Activated naive CD4-positive, alpha-beta T cell (primary cell): Measurements from ENCODE around the gene ERCC6L.

Experiments used
- DNase-seq, 4 experiments: peaks; one replicate each; lab custom pipeline; 2025; lab: John Stamatoyannopoulos, UW

The ERCC6L gene

GRCh38 chrX:72238721-72239475, at the start of gene ERCC6L:
Gene ERCC6L (minus strand): TSS chrX:72239027. CDS start chrX:72238911, 116 bp downstream.
- peak; percentile 35 to 76 (median 52) for DNase-seq

DNA sequence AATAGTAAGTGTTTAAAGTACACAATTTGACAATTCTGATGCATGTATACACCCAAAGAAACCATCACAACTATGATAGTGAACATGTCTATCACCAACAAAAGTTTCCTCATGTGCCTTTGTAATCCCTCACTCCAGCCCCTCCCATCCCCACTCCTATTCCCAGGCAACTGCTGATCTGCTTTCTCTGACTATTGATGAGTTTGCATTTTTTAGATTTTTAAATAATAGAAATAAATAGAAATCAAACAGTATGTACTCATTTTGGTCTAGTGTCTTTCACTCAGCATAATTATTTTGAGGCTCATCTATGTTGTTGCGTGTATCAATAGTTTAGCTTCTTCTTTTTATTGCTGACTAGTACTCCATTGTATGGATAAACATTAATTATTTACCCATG, 43.5 kb upstream of the ERCC6L start:
- no peak for DNase-seq

DNA sequence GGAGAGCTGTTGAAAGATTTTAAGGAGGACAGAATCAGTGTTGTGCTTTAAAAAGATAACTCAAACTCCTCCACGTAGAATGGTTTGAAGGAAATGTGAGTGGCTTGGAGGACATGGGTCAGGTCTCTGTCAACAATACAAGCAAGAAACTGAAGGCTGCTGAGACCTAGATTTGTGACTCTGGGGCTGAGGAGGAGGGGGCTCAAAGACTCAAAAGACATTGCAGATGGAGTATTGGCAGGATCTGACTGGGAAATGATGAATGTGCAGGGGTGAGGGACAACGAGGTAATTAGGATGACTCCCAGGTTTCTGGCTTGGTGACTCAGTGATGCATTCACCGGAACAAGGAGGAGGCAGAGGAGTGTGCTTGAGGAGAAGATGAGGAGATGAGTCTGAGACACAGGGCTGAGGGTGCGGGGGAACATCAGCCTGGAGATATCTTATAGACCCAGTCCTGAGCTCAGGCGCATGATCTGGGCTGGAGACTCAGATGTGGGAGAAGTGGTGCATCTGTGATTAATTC, 41.6 kb upstream of the ERCC6L start:
- no peak for DNase-seq

DNA sequence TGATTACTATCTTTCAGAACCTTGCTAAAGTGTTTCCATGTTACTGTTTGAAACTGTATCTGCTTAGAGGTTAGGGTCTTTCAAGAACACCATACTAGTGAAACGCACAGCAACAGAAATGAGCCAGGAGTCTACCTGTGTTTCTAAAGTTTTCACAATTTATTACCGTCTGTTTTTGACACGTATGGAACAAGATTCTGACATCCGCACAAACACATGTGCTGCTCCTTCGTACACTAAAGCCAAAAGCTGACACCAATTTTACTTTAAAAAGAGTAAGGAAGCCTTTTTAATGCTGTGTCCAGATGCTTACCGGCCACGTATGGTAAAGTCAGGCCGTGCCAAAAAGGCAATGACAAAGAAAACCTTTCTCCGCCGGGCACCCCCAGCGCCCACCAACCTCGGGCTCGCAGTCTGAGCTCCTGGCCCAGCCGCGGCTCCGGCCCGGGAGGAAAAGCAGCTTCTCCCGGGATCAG, 37.7 kb upstream of the ERCC6L start:
- DNase-seq: no peak

DNA sequence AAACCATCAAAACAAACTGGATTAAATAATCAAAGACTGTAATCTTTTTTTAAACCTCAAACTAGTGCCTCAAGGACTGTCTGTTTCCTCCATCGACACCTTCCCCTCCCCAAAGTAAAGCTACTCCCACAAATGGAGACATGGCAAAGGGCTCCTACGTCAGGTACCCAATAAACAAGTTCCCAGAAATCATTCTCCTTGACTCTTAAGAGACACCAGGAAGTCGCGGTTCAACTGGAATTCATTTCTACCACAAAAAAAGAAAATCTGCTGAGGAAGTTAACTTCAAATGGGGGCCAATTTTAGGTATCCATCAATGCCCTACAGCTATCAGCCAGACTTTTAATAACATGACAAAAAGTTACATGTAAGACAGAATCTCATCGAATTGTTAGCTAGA, 35.7 kb upstream of the ERCC6L start:
- no peak for DNase-seq

- DNase-seq: no peak
Measured at GRCh38 chrX:72273718-72274117, 34.9 kb upstream of the ERCC6L start.

DNA sequence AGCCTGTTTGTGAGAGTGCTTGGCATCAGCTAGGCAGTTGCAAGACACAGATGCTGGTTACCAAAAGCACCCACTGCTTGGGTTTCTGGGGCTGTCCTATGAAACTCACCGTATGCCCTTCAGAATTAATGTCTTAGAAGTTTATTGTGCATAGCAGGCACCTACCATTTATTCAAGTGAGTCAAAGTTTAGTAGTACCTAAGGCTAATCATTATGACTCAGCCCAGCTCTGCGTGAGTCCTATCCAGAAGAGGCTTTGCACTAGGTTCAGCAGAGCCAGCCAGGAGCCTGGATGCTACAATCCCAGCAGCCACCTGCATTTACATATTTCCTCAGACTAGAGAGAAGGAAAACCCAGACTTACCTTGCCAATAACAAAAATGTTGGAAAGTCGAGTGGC, 34.0 kb upstream of the ERCC6L start:
- no peak for DNase-seq

DNA sequence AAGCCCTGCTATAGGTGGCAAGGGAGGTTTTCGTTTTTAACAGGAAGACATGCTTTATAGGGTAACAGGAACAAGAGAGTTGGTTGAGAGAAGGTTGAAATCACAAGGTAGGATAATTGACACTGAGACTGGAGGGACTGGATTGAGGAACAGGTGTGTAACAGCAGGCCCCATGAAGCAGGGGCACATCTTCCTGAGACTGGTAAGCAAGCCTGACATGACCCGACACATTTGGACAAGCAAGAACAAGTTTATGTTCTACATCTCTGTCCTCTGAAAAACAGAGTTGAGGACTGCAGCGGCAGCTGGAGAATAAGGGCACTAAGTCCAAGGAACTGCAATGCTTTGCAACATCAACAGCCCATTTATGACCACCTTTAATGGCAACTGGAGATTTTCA, 33.0 kb upstream of the ERCC6L start:
- DNase-seq: no peak

GRCh38 chrX:72271091-72271788, 32.4 kb upstream of the ERCC6L start:
- DNase-seq: no peak

GRCh38 chrX:72270316-72270866, 31.6 kb upstream of the ERCC6L start:
- no peak for DNase-seq

DNA sequence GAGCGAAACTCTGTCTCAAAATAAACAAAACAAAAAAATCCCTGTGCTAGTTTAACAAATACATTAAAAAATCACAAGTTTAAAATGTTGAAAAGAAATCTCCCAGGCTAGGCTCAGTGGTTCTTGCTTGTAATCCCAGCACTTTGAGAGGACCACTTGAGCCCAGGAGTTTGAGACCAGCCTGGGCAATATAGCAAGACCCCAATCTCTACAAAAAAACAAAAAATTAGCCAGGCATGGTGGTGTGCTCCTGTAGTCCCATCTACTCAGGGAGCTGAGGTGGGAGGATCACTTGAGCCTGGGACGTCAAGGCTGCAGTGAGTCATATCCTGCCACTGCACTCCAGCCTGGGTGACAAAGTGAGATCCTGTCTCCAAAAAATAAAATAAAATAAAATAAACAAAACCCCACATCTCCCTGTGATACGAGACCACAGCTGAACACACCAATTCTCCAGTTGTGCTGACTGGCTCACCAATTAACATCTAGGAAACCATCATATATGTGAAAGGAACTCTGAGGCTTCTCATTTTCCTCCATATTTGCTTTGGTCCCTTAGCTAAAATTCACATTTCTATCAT, 30.9 kb upstream of the ERCC6L start:
- DNase-seq: no peak

- no peak for DNase-seq
Measured at GRCh38 chrX:72268597-72269365, 30.0 kb upstream of the ERCC6L start.

- DNase-seq: no peak
Measured at GRCh38 chrX:72265263-72265662, 26.4 kb upstream of the ERCC6L start.

DNA sequence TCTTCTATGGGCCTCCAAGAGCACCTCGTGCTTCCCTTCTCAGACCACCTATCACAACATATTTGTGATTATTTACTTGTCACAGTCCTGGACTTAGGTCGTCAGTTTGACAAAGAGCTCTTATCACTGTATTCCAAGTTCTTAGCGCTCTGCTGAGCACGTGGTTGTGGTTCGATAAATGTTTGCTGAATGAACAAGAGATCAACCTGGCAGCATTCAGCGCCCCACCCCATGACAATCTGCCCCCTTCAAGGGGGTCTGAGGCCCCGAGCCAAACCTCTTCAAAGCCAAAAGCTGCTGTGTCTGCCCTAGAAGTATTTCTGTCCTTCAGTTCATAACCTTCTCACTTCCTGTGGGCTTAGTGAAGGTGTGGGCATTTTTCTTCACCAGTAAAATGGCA, 23.2 kb upstream of the ERCC6L start:
- DNase-seq: no peak

DNA sequence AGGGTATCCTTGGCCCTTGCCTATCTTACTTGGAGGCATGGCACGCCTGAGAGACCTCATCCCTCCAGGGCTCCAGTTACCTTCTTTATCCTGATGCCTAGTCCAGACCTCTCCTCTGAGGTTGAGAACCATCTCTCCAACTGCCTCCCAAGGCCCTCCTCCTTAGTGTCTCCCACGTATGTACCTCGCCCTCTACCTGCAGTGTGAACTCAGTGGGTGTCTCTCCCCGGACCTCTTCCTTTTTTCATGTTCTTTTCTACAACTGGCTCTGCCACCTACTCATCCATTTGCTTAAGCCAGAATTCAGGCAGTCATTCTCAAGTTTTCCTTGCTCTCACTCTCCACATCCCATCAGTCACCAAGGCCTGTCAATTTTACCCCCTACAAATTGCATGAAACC, 21.6 kb upstream of the ERCC6L start:
- DNase-seq: no peak

- no peak for DNase-seq
Measured at GRCh38 chrX:72258174-72258573, 19.3 kb upstream of the ERCC6L start.

DNA sequence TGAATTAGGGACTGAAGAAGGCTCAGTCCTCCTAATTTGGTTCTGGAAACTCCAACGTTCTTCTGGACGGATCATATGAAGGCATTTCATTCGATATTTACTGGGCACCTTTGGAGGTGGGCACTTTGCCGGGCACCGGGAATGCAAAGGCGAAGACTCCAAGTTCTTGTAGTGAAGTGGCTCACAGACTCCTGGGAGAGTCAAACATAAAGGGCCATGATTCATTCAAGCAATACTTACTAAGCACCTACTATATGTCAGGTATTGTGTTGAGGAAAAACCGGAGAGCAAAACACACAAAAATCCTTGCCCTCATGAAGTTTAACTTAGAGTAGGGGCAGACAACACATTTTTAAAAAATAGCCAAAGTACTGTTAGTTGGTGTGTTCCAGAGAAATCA, 17.0 kb upstream of the ERCC6L start:
- no peak for DNase-seq

- DNase-seq: no peak
Measured at GRCh38 chrX:72255445-72255844, 16.6 kb upstream of the ERCC6L start.

GRCh38 chrX:72254816-72255215, 16.0 kb upstream of the ERCC6L start:
- DNase-seq: no peak

DNA sequence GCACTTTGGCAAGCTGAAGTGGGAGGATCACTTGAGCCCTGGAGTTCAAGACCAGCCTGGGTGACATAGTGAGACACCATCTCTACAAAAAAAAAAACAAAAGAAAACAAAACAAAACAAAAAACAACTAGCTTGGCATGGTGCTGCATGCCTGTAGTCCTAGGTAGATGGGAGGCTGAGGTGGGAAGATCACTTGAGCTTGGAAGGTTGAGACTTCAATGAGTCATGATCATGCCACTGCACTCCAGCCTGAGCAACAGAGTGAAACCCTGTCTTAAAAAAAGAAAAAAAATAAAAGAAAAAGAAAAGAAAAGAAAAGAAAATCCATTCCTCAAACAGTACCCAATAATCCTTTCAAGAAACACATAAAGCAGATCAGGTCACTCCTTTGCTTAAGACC, 14.9 kb upstream of the ERCC6L start:
- DNase-seq: no peak

DNA sequence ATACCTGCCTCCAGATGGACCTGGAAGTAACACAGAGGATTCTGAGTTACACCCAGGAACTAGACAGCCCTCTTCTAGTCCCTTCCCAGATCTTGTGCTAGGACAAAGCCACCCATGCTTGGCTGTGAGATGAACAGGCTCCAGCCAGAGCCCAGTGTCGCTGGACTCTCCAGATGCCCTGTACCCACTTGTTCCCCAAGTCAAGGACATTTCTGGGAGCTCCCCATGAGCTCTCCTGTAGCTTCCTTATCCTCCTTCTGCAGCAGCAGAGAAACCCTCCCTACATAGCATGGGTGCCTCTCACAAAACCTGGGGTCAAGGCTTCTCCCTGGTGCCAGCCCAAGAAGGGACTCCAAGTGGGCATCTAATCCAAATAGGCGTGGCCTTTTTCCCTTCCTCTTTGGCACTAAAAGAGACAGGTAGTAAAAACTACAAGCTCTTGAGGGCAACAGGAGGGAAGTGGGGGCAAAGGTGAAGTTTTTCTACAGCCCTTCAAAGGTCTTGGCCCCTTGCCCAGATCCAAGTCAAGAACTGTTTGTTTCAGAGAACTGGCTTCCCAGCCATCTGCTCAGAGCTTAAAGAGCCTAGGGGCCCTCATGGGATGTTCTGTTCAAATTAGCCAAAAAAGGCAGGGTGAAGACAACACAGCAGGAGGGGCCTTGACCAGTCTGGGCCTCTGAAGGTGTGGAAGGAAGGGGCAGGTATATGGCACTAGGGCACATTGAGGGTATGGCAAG, 8.5 kb upstream of the ERCC6L start:
- DNase-seq: no peak
